HepG2 (cell line): Measurements from ENCODE around the gene FAM171A2. TPM values are rescaled to one million over a fixed set of nuclear protein-coding genes. Genes with fewer than 3 reads are reported as not detected.
A peak's percentile ranks its signal among the peaks of the same experiment; 100 is the strongest.

Source experiments
- ATAC-seq: fragments of 200-7000 bp; cut with Tn5 transposase; 3 replicates; pipeline ENCODE4 v1.9.1; 2020; ENCODE audit warnings: mild to moderate bottlenecking, moderate library complexity
- BruUV-seq: library from RNA; stranded (reverse); fragments of 400-500 nt; replicated peaks from 2 replicates; lab custom pipeline; 2021; lab: Mats Ljungman, UMichigan
- CTCF ChIA-PET: fragments of 300-600 bp; formaldehyde crosslinking; extraction: SDS; loops from one replicate; lab custom pipeline; 2021; ENCODE audit warnings: low total read pairs, inconsistent platforms, low intra/inter-chr PET ratio; lab: Yijun Ruan, JAX
- POLR2A ChIA-PET: fragments of 350-600 bp; sonication (Branson Sonifier 250); formaldehyde crosslinking; loops from one replicate; lab custom pipeline; 2020; ENCODE audit warnings: antibody characterized with exemption, inconsistent platforms; lab: Yijun Ruan, JAX
- DNase-seq: peaks from one replicate; pipeline ENCODE4 v3.0.0-alpha.2; 2015; ENCODE audit warnings: low spot score
- FAIRE-seq: peaks from 3 replicates; lab custom pipeline; 2011; peaks lifted over from hg19 to GRCh38; lab: Jason Lieb, UNC
- H2AFZ ChIP-seq: one replicate; pipeline ENCODE4 v1.6.1; 2011; ENCODE audit warnings: low read length, inconsistent platforms
- H3K27ac ChIP-seq: fragments of 300-600 bp; 3 replicates; pipeline ENCODE4 v1.8.0; 2011; ENCODE audit warnings: mixed run types, mild to moderate bottlenecking, mixed read lengths, low read length, inconsistent platforms; ENCODE audit not compliant: insufficient read depth; ENCODE audit errors: extremely low read length
- H3K27me3 ChIP-seq, 2 experiments: fragments of 200-600 bp in 1 of 2; 2 replicates in 1 of 2; 3 replicates in 1 of 2; pipeline versions ENCODE4 v1.6.0 to v1.8.0; 2011; ENCODE audit warnings: low read length in 2 of 2, mild to moderate bottlenecking in 2 of 2, moderate library complexity in 2 of 2, inconsistent platforms in 1 of 2; ENCODE audit not compliant: insufficient read depth in 2 of 2, control insufficient read depth in 1 of 2
- H3K36me3 ChIP-seq, 2 experiments: fragments of 200-600 bp in 1 of 2; replicated peaks in 1 of 2; 2 replicates in 1 of 2; 3 replicates in 1 of 2; pipeline versions ENCODE4 v1.5.1 to v1.8.0; 2011; ENCODE audit warnings: low read length in 2 of 2, inconsistent platforms in 1 of 2; ENCODE audit not compliant: insufficient read depth in 2 of 2, control insufficient read depth in 1 of 2
- H3K4me1 ChIP-seq: 2 replicates; pipeline ENCODE4 v1.5.1; 2012; ENCODE audit warnings: low read length, inconsistent platforms; ENCODE audit not compliant: insufficient read depth
- H3K4me2 ChIP-seq: 2 replicates; pipeline ENCODE4 v1.6.0; 2011; ENCODE audit warnings: low read depth, low read length, inconsistent platforms
- H3K4me3 ChIP-seq, 3 experiments: fragments of 200-600 bp in 1 of 3; sonication (generic), shearing (Covaris generic) in 1 of 3; replicated peaks in 1 of 3; 2 replicates each; pipeline ENCODE4 v1.5.1; 2011 to 2016; ENCODE audit warnings: low read length in 3 of 3, inconsistent platforms in 2 of 3, low read depth in 2 of 3, mild to moderate bottlenecking in 2 of 3, control low read depth in 1 of 3, mixed read lengths in 1 of 3; ENCODE audit not compliant: insufficient read depth in 1 of 3
- H3K79me2 ChIP-seq: one replicate; pipeline ENCODE4 v1.6.1; 2011; ENCODE audit warnings: low read length, inconsistent platforms; ENCODE audit not compliant: insufficient read depth
- H3K9ac ChIP-seq: 2 replicates; pipeline ENCODE4 v1.6.0; 2011; ENCODE audit warnings: mild to moderate bottlenecking, low read depth, low read length, inconsistent platforms; ENCODE audit not compliant: insufficient read depth
- H3K9me3 ChIP-seq: 2 replicates; pipeline ENCODE4 v1.5.1; 2012; ENCODE audit warnings: mild to moderate bottlenecking, low read length
- H4K20me1 ChIP-seq: 2 replicates; pipeline ENCODE4 v1.6.0; 2011; ENCODE audit warnings: inconsistent platforms, mild to moderate bottlenecking, low read length, moderate library complexity; ENCODE audit not compliant: insufficient read depth
- TEAD2 ChIP-seq: sonication (generic); formaldehyde crosslinking; IDR thresholded peaks from 2 replicates; pipeline ENCODE4 v1.9.0; 2021; ENCODE audit warnings: missing genetic modification reagents
- WGBS: methylation state at CpG from one replicate; pipeline ENCODE4 v1.1.6; 2017; ENCODE audit warnings: low lambda C conversion rate; 5-methylcytosine and 5-hydroxymethylcytosine counted together
- in situ Hi-C: cut with HindIII; loops from 2 replicates; pipeline ENCODE4 v1.10.0; 2017; ENCODE audit warnings: low pct_unique_long_range_greater_than_20kb; ENCODE audit not compliant: extremely low pct_ligation_motif_present
- intact Hi-C: fragments of 100-400 bp; cut with micrococcal nuclease; formaldehyde crosslinking; loops from one replicate; pipeline ENCODE4 v1.10.0; 2022; ENCODE audit not compliant: unreplicated experiment
- polyA plus RNA-seq, 8 experiments: library from polyadenylated mRNA; depleted of rRNA in 3 of 8; stranded (reverse) in 7 of 8; unstranded in 1 of 8; fragments of >200 nt; fragmentation: Illumina TruSeq in 4 of 8; extraction: Trizol in 4 of 8; gene quantifications; 2 replicates each; pipeline versions ENCODE4 v1.2.1 to v1.2.3, GENCODE V29; 2011 to 2016; ENCODE audit warnings: low read depth in 4 of 8, missing spikeins in 1 of 8, mixed read lengths in 1 of 8; ENCODE audit not compliant: insufficient read depth in 1 of 8
- total RNA-seq, 5 experiments: library from RNA; depleted of rRNA; stranded (reverse); fragments of >200 nt; fragmentation: Illumina TruSeq; extraction: Trizol; gene quantifications; 2 replicates each; pipeline ENCODE4 v1.2.3, GENCODE V29; 2016; ENCODE audit warnings: low read depth in 1 of 5
- TF ChIP-seq, protein P1 (sequence below): IDR thresholded peaks from 2 replicates; pipeline ENCODE4 v1.6.1; 2016; ENCODE audit warnings: control low read depth
- TF ChIP-seq, protein P2 (sequence below): sonication (generic); formaldehyde crosslinking; IDR thresholded peaks from 2 replicates; pipeline ENCODE4 v1.4.0; 2020; ENCODE audit warnings: missing genetic modification reagents, mild to moderate bottlenecking, borderline replicate concordance

The FAM171A2 gene
- total and polyA plus RNA-seq, 2 of the 13 experiments (the other 11 are each of a cell fraction or from before 2014, with no cell fraction given), result 1.8 to 3.6 TPM

DNA sequence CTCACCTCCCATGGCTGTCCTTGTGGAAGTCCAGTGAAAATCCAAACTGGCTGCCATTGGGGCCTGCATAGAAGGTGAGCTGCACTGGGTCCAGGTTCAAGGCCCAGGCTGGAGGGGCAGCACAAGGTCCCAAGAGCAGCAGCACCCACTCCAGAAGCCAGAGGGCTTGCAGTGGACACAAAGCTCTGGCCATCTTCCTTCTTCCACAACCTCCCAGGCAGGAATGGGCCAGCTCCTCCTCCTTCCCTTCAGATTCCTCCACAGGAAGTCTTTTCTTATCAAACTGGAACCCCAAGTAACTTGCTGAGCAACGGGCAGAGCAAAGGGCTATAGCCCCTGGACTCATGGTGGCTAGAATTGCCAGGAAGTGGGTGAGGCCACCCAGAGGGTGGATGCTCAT is 25.6 kb upstream of the FAM171A2 start, which contains the start of gene ITGA2B:
Gene ITGA2B (minus strand): TSS at position 369 of the 400 bp plus-strand sequence. CDS start 176 bp downstream, at position 193.
- CTCF ChIA-PET, result no interaction called here
- TF ChIP-seq, protein P1, sequence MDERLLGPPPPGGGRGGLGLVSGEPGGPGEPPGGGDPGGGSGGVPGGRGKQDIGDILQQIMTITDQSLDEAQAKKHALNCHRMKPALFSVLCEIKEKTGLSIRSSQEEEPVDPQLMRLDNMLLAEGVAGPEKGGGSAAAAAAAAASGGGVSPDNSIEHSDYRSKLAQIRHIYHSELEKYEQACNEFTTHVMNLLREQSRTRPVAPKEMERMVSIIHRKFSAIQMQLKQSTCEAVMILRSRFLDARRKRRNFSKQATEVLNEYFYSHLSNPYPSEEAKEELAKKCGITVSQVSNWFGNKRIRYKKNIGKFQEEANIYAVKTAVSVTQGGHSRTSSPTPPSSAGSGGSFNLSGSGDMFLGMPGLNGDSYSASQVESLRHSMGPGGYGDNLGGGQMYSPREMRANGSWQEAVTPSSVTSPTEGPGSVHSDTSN, result no peak
- no peak for TF ChIP-seq TEAD2 (CRISPR knock-in tag)
- TF ChIP-seq, protein P2, sequence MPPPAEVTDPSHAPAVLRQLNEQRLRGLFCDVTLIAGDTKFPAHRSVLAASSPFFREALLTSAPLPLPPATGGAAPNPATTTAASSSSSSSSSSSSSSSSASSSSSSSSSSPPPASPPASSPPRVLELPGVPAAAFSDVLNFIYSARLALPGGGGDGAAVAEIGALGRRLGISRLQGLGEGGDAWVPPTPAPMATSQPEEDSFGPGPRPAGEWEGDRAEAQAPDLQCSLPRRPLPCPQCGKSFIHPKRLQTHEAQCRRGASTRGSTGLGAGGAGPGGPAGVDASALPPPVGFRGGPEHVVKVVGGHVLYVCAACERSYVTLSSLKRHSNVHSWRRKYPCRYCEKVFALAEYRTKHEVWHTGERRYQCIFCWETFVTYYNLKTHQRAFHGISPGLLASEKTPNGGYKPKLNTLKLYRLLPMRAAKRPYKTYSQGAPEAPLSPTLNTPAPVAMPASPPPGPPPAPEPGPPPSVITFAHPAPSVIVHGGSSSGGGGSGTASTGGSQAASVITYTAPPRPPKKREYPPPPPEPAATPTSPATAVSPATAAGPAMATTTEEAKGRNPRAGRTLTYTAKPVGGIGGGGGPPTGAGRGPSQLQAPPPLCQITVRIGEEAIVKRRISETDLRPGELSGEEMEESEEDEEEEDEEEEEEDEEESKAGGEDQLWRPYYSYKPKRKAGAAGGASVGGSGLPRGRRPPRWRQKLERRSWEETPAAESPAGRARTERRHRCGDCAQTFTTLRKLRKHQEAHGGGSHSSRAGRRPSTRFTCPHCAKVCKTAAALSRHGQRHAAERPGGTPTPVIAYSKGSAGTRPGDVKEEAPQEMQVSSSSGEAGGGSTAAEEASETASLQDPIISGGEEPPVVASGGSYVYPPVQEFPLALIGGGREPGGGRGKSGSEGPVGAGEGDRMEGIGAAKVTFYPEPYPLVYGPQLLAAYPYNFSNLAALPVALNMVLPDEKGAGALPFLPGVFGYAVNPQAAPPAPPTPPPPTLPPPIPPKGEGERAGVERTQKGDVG (CRISPR knock-in tag), result no peak
- no TSS peak for BruUV-seq
- Histone ChIP-seq H3K9me3 (no peaks in the 10 kb centered on the region), H3K4me3 (no peak within 1 kb of the TSS), H3K36me3 (no peaks in the 10 kb centered on the region), H3K27ac (no peak within 1 kb of the TSS), H2AFZ (no peak within 1 kb of the TSS), H3K79me2 (no peaks in the 10 kb centered on the region), H3K9ac (no peak within 1 kb of the TSS), H3K27me3 (peaks cover 2 to 19% of the 10 kb centered on the region in 2 experiments; a peak in 4 of 5 replicates), H3K4me1 (peaks cover 37% of the 10 kb centered on the region), H4K20me1 (no peaks in the 10 kb centered on the region), H3K4me2 (peak within 1 kb of the TSS; percentile 26; the same call in 1 of the 2 replicates)
- 23% methylated on average over 1 of the region's 1 CpG for WGBS
- in situ Hi-C loops, result no loop called here
- POLR2A ChIA-PET, result no interaction called here
- ATAC-seq, result no peak
- DNase-seq, result no peak
- no peak for FAIRE-seq
- intact Hi-C loops, result no loop called here
